Hepatocyte (in vitro differentiated cells): ENCODE data around the gene JPH2. TPM values are rescaled to one million over a fixed set of nuclear protein-coding genes. Genes with fewer than 3 reads are reported as not detected.

ENCODE experiments used
- DNase-seq: peaks from one replicate; pipeline ENCODE4 v3.0.0-alpha.2; 2016; ENCODE audit warnings: low spot score
- H2AFZ ChIP-seq: fragments of 200-600 bp; sonication (generic); 2 replicates; pipeline ENCODE4 v1.6.0; 2016; ENCODE audit warnings: antibody characterized with exemption, mild to moderate bottlenecking
- H3K27ac ChIP-seq: fragments of 200-600 bp; sonication (generic); 2 replicates; pipeline ENCODE4 v1.5.1; 2016; ENCODE audit warnings: mild to moderate bottlenecking
- H3K27me3 ChIP-seq: fragments of 200-600 bp; sonication (generic); 2 replicates; pipeline ENCODE4 v1.6.1; 2016
- H3K36me3 ChIP-seq: fragments of 200-600 bp; sonication (generic); replicated peaks from 2 replicates; pipeline ENCODE4 v1.5.1; 2016; ENCODE audit warnings: low read depth; ENCODE audit not compliant: insufficient read depth
- H3K4me1 ChIP-seq: fragments of 200-600 bp; sonication (generic); 2 replicates; pipeline ENCODE4 v1.5.1; 2016; ENCODE audit warnings: mild to moderate bottlenecking, moderate library complexity; ENCODE audit not compliant: insufficient read depth
- H3K4me2 ChIP-seq: fragments of 200-600 bp; sonication (generic); 2 replicates; pipeline ENCODE4 v1.6.0; 2016
- H3K4me3 ChIP-seq: fragments of 200-600 bp; sonication (generic); 2 replicates; pipeline ENCODE4 v1.5.1; 2016; ENCODE audit warnings: mild to moderate bottlenecking
- H3K79me2 ChIP-seq: fragments of 200-600 bp; sonication (generic); 2 replicates; pipeline ENCODE4 v1.6.0; 2017; ENCODE audit warnings: mild to moderate bottlenecking
- H3K9me2 ChIP-seq: fragments of 200-600 bp; sonication (generic); replicated peaks from 2 replicates; pipeline ENCODE4 v1.6.0; 2017; ENCODE audit warnings: mild to moderate bottlenecking; ENCODE audit not compliant: insufficient read depth
- H3K9me3 ChIP-seq: fragments of 200-600 bp; sonication (generic); 2 replicates; pipeline ENCODE4 v1.5.1; 2016; ENCODE audit warnings: low read depth, mild to moderate bottlenecking
- H4K20me1 ChIP-seq: fragments of 200-600 bp; sonication (generic); 2 replicates; pipeline ENCODE4 v1.6.0; 2016; ENCODE audit warnings: mild to moderate bottlenecking; ENCODE audit not compliant: insufficient read depth, poor library complexity, severe bottlenecking
- CTCF ChIP-seq: fragments of 200-600 bp; sonication (generic); IDR thresholded peaks from 2 replicates; pipeline ENCODE4 v1.5.1; 2016; ENCODE audit warnings: antibody characterized with exemption, mild to moderate bottlenecking; ENCODE audit not compliant: poor library complexity
- EZH2 ChIP-seq: fragments of 200-600 bp; sonication (generic); IDR thresholded peaks from 2 replicates; pipeline ENCODE4 v1.6.1; 2016; ENCODE audit warnings: antibody characterized with exemption, mild to moderate bottlenecking, borderline replicate concordance
- EZH2phosphoT487 ChIP-seq: fragments of 200-600 bp; sonication (generic); IDR thresholded peaks from one replicate; pipeline ENCODE4 v1.6.1; 2018; ENCODE audit warnings: antibody characterized with exemption, mild to moderate bottlenecking, low read depth, moderate library complexity; ENCODE audit not compliant: unreplicated experiment, severe bottlenecking
- WGBS: methylation state at CpG from one replicate; pipeline ENCODE4 v1.1.6; 2016; ENCODE audit warnings: low lambda C conversion rate; ENCODE audit errors: missing lambda C conversion rate; 5-methylcytosine and 5-hydroxymethylcytosine counted together
- polyA plus RNA-seq: library from polyadenylated mRNA; unstranded; fragments of >200 nt; fragmentation: Nextera tagmentation; extraction: Ambion mirVana; gene quantifications from 2 replicates; pipeline ENCODE4 v1.2.1, GENCODE V29; 2016
- total RNA-seq: library from RNA; depleted of rRNA; stranded (reverse); fragments of >200 nt; gene quantifications from 2 replicates; pipeline ENCODE4 v1.2.3, GENCODE V29; 2014

JPH2 gene
- total and polyA plus RNA-seq, 2 experiments from 2014 or later: 6.6 to 8.3 TPM

- no peaks in the 10 kb centered on the region for H3K4me1 ChIP-seq
- no peak overlapping the region for H3K4me3 ChIP-seq
- H3K36me3 ChIP-seq: no peaks in the 10 kb centered on the region
- no peak overlapping the region for H2AFZ ChIP-seq
- DNase-seq: no peak
- H3K4me2 ChIP-seq: no peak overlapping the region
- no peaks in the 10 kb centered on the region for H3K9me2 ChIP-seq
- no peak overlapping the region for H3K27ac ChIP-seq
- no peaks in the 10 kb centered on the region for H4K20me1 ChIP-seq
- H3K27me3 ChIP-seq: no peaks in the 10 kb centered on the region
- WGBS: 80% methylated on average over 25 of the region's 30 CpGs
- TF ChIP-seq EZH2phosphoT487 (no peak), CTCF (no peak), EZH2 (no peak)
- no peaks in the 10 kb centered on the region for H3K9me3 ChIP-seq
- no peaks in the 10 kb centered on the region for H3K79me2 ChIP-seq
Measured at GRCh38 chr20:44068316-44069201, 118.4 kb downstream of the JPH2 start.

- WGBS: 95% methylated on average over 15 of the region's 15 CpGs
- Histone ChIP-seq H3K4me3 (no peak overlapping the region), H3K4me1 (no peaks in the 10 kb centered on the region), H4K20me1 (no peaks in the 10 kb centered on the region), H3K9me3 (no peaks in the 10 kb centered on the region), H3K9me2 (no peaks in the 10 kb centered on the region), H3K79me2 (no peaks in the 10 kb centered on the region), H3K36me3 (no peaks in the 10 kb centered on the region), H3K27ac (no peak overlapping the region), H2AFZ (no peak overlapping the region), H3K27me3 (no peaks in the 10 kb centered on the region), H3K4me2 (no peak overlapping the region)
- TF ChIP-seq EZH2 (no peak), EZH2phosphoT487 (no peak), CTCF (no peak)
- no peak for DNase-seq
Measured at GRCh38 chr20:44067650-44068081, 119.3 kb downstream of the JPH2 start.

- no peaks in the 10 kb centered on the region for H3K4me1 ChIP-seq
- no peaks in the 10 kb centered on the region for H3K9me3 ChIP-seq
- H3K36me3 ChIP-seq: no peaks in the 10 kb centered on the region
- H3K27me3 ChIP-seq: no peaks in the 10 kb centered on the region
- WGBS: 93% methylated on average over 14 of the region's 15 CpGs
- no peaks in the 10 kb centered on the region for H4K20me1 ChIP-seq
- H3K79me2 ChIP-seq: no peaks in the 10 kb centered on the region
- no peak overlapping the region for H3K4me3 ChIP-seq
- no peak for DNase-seq
- no peak overlapping the region for H3K27ac ChIP-seq
- no peak overlapping the region for H2AFZ ChIP-seq
- H3K4me2 ChIP-seq: no peak overlapping the region
- no peak for TF ChIP-seq EZH2
- TF ChIP-seq EZH2phosphoT487: no peak
- no peak for TF ChIP-seq CTCF
- no peaks in the 10 kb centered on the region for H3K9me2 ChIP-seq
Measured at GRCh38 chr20:44066645-44067606, 120.1 kb downstream of the JPH2 start.
